Stimulated activated CD8-positive, alpha-beta memory T cell treated with anti-CD3 and anti-CD28 coated beads, Interleukin-12 subunit alpha, Interleukin-12 subunit beta, amount 100 ng/mL, for 1 hour (primary cell): ENCODE measurements around the gene IFNA4.

Experiments
- DNase-seq: peaks from one replicate; pipeline ENCODE4 v3.0.0-alpha.2; 2020; ENCODE audit warnings: low read depth

Gene IFNA4

GRCh38 chr9:21165516-21165915 is 21.9 kb downstream of the IFNA4 start:
- DNase-seq = no peak

GRCh38 chr9:21160178-21160577 is 27.2 kb downstream of the IFNA4 start:
- DNase-seq = peak; percentile 13

- no peak for DNase-seq
These were observed 31.9 kb downstream of the IFNA4 start for GRCh38 chr9:21155501-21155900.

GRCh38 chr9:21154018-21154608 is 33.3 kb downstream of the IFNA4 start:
- DNase-seq = no peak

- DNase-seq = no peak
These were observed 33.9 kb downstream of the IFNA4 start for GRCh38 chr9:21153336-21154017.

- no peak for DNase-seq
These were observed 42.8 kb downstream of the IFNA4 start for GRCh38 chr9:21144603-21145002.

- no peak for DNase-seq
These were observed 45.9 kb downstream of the IFNA4 start, which contains the start of gene IFNW1 for GRCh38 chr9:21141427-21141882. Gene IFNW1 (minus strand): TSS chr9:21141832. CDS start chr9:21141570, 262 bp downstream.

- DNase-seq = no peak
These were observed 50.4 kb downstream of the IFNA4 start for GRCh38 chr9:21137020-21137419.
